Measurements from ENCODE around the gene PCP4. TPM values are rescaled to one million over a fixed set of nuclear protein-coding genes. Genes with fewer than 3 reads are reported as not detected.

PCP4 gene
- total and polyA plus RNA-seq, 7 donors = 0.06 TPM; not detected in 6

DNA sequence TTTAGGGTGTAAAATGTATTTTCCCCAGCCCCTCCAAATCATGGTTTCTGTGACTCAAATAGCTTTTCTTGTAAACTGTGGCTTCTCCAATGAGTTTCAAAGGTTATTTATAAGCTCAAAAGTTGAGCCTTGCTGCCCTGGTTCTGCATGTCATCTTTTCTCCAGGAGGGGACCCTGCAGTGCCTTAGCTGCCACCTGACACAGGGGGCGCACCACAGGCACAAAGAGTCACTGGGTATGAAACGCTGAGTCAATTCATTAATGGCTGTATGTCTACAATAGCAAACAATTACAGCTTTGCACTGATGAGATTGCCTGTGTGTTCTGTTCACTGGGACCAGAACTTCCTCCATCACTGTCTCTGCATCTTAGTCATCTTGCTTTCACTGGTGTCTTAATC lies 100.8 kb downstream of the PCP4 start:
- Histone ChIP-seq H3K27ac (no peak overlapping the region), H3K27me3 (ENCODE audit: insufficient read depth in 3 of 3, low read length in 2 of 3) (no peaks in the 10 kb centered on the region), H3K36me3 (ENCODE audit: insufficient read depth in 1 of 2, low read depth in 1 of 2) (no peaks in the 10 kb centered on the region), H3K4me3 (no peak overlapping the region), H3K9me3 (no peaks in the 10 kb centered on the region), H3K4me1 (no peaks in the 10 kb centered on the region)
- DNase-seq (no peak), ATAC-seq (no peak)
- intact Hi-C loops (cut with DNase I) = no loop called here
- WGBS, 3 donors = 91 to 96% (median 93%) methylated on average over 2 of the region's 2 CpGs
- TF ChIP-seq, protein P1, sequence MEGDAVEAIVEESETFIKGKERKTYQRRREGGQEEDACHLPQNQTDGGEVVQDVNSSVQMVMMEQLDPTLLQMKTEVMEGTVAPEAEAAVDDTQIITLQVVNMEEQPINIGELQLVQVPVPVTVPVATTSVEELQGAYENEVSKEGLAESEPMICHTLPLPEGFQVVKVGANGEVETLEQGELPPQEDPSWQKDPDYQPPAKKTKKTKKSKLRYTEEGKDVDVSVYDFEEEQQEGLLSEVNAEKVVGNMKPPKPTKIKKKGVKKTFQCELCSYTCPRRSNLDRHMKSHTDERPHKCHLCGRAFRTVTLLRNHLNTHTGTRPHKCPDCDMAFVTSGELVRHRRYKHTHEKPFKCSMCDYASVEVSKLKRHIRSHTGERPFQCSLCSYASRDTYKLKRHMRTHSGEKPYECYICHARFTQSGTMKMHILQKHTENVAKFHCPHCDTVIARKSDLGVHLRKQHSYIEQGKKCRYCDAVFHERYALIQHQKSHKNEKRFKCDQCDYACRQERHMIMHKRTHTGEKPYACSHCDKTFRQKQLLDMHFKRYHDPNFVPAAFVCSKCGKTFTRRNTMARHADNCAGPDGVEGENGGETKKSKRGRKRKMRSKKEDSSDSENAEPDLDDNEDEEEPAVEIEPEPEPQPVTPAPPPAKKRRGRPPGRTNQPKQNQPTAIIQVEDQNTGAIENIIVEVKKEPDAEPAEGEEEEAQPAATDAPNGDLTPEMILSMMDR (IDR thresholded peaks at IDR 0.05) = no peak

DNA sequence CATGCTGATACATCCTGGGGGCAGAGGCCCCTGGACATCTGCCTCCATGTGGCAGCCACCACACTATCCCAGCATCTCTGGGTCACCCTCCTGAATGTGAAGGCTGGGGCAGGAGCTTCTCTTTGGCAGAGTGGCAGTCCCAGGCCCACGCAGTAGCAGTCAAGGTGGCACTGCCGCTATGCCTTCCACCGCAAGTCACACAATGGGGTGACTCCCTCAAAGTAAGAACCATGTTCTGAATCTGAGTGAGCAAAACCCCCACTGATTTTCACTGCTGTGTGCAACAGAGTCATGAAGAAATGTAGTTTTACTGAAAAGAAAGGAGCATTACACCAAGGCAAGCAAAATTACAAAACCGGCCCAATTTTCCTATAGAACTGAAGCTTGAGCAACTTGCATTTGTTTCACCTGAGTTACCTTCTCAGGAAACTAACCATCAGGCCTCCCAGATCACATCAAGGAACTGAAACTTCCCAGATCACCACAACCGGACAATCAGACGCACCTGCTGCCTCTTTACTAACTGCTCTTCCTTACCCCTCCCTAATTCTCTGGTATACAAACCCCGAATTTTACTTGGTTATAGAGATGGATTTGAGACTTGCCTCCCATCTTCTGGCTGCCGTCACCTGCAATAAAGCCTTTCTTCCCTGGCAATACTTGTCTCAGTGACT lies 102.6 kb downstream of the PCP4 start:
- no peak for ATAC-seq
- DNase-seq = no peak
- Histone ChIP-seq H3K9me3 (no peaks in the 10 kb centered on the region), H3K4me1 (no peaks in the 10 kb centered on the region), H3K36me3 (ENCODE audit: insufficient read depth in 1 of 2, low read depth in 1 of 2) (no peaks in the 10 kb centered on the region), H3K27me3 (ENCODE audit: insufficient read depth in 3 of 3, low read length in 2 of 3) (no peaks in the 10 kb centered on the region), H3K27ac (no peak overlapping the region), H3K4me3 (no peak overlapping the region)
- TF ChIP-seq, protein P1 (IDR thresholded peaks at IDR 0.05) = no peak
- WGBS, 3 donors = 82 to 85% (median 82%) methylated on average over 8 of the region's 8 CpGs
- intact Hi-C loops (cut with DNase I) = no loop called here

DNA sequence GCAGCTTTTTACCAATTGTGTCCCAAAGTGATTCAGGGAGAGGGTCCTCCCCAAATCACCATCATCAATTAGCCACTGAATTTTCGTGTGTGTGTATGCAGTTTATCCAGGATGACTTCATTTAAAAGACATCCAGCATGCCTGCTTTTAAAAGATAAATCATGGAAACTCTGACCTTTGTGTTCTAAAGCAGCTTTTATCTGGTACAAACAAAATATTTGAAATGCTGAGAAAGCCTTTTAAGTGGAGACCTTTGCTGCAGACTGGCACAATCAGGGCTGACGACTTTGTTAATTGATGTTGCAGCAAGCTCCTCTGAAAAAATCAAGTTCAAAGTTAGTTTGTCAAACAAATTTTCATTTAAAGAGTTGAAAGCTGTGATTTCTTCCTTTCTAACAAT lies 104.7 kb downstream of the PCP4 start:
- no peaks in the 10 kb centered on the region for H3K36me3 ChIP-seq (ENCODE audit: insufficient read depth in 1 of 2, low read depth in 1 of 2)
- no peaks in the 10 kb centered on the region for H3K4me1 ChIP-seq
- TF ChIP-seq, protein P1 (IDR thresholded peaks at IDR 0.05) = no peak
- 7 to 21% (median 20%) methylated on average over 2 of the region's 2 CpGs for WGBS, 3 donors
- DNase-seq (no peak), ATAC-seq (no peak)
- intact Hi-C loops (cut with DNase I) = no loop called here
- H3K4me3 ChIP-seq = no peak overlapping the region
- no peak overlapping the region for H3K27ac ChIP-seq
- H3K9me3 ChIP-seq = no peaks in the 10 kb centered on the region
- peaks cover 0 to 10% (median 2%) of the 10 kb centered on the region in 3 donors for H3K27me3 ChIP-seq (ENCODE audit: insufficient read depth in 3 of 3, low read length in 2 of 3)

DNA sequence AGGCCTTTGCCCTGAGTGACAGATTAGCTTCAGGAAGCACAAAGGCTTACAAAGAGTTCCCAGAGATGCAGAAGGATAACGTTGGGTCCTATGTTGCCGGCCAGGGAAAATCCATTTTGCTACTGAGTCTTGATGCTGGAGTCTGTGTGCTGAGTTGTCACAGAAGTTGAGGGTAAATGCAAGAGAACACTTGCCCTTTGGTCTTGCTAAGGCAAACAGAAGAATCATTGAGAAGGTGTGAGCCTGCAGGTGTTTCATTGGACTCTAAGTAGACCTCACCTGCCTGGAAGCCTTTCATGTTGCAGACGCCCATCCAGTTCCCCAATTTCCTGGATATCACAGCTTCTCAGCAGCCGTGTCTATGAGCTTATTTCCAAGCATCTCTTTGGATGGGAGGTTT lies 105.2 kb downstream of the PCP4 start:
- Histone ChIP-seq H3K27me3 (ENCODE audit: insufficient read depth in 3 of 3, low read length in 2 of 3) (peaks cover 0 to 10% (median 3%) of the 10 kb centered on the region in 3 donors), H3K36me3 (ENCODE audit: insufficient read depth in 1 of 2, low read depth in 1 of 2) (no peaks in the 10 kb centered on the region), H3K4me1 (no peaks in the 10 kb centered on the region), H3K4me3 (no peak overlapping the region), H3K9me3 (no peaks in the 10 kb centered on the region), H3K27ac (no peak overlapping the region)
- no peak for ATAC-seq
- no peak for DNase-seq
- WGBS, 3 donors = 20 to 32% (median 24%) methylated on average over 4 of the region's 4 CpGs
- TF ChIP-seq, protein P1 (IDR thresholded peaks at IDR 0.05) = no peak
- intact Hi-C loops (cut with DNase I) = no loop called here
